Neutrophil (primary cell): ENCODE measurements around the gene OR2T33.
"Not testable (repeated sequence)": the region's sequence is repeated elsewhere in the genome, so short reads cannot be mapped to it uniquely, and the experiment has no call there.

Source experiments
- H3K27ac ChIP-seq: fragments of 200-600 bp; sonication (generic); 2 replicates; pipeline ENCODE4 v1.5.1; 2016; ENCODE audit warnings: mild to moderate bottlenecking, moderate library complexity
- H3K27me3 ChIP-seq: fragments of 200-600 bp; sonication (generic); 2 replicates; pipeline ENCODE4 v1.6.0; 2016; ENCODE audit warnings: mild to moderate bottlenecking
- H3K36me3 ChIP-seq: fragments of 200-600 bp; sonication (generic); 2 replicates; pipeline ENCODE4 v1.5.1; 2017
- H3K4me1 ChIP-seq, 2 experiments: fragments of 200-600 bp in 1 of 2; sonication (generic) in 1 of 2; 1 replicate in 1 of 2; 2 replicates in 1 of 2; pipeline versions ENCODE4 v1.5.1 to v1.6.1; 2013 to 2016; ENCODE audit warnings: low read depth in 1 of 2, low read length in 1 of 2, mild to moderate bottlenecking in 1 of 2, moderate library complexity in 1 of 2; ENCODE audit not compliant: control insufficient read depth in 1 of 2, insufficient read depth in 1 of 2
- H3K4me3 ChIP-seq, 2 experiments: fragments of 200-600 bp in 1 of 2; sonication (generic) in 1 of 2; 1 replicate in 1 of 2; 2 replicates in 1 of 2; pipeline ENCODE4 v1.5.1; 2013 to 2016; ENCODE audit warnings: low read depth in 1 of 2, low read length in 1 of 2, mild to moderate bottlenecking in 1 of 2, moderate library complexity in 1 of 2
- H3K9me3 ChIP-seq: fragments of 200-600 bp; sonication (generic); 2 replicates; pipeline ENCODE4 v1.5.1; 2016
- TF ChIP-seq, protein P1 (sequence below): fragments of 200-600 bp; sonication (generic); IDR thresholded peaks from 2 replicates; pipeline ENCODE4 v1.5.1; 2016; ENCODE audit warnings: antibody characterized with exemption

Gene OR2T33, protein sequence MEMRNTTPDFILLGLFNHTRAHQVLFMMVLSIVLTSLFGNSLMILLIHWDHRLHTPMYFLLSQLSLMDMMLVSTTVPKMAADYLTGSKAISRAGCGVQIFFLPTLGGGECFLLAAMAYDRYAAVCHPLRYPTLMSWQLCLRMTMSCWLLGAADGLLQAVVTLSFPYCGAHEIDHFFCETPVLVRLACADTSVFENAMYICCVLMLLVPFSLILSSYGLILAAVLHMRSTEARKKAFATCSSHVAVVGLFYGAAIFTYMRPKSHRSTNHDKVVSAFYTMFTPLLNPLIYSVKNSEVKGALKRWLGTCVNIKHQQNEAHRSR

DNA sequence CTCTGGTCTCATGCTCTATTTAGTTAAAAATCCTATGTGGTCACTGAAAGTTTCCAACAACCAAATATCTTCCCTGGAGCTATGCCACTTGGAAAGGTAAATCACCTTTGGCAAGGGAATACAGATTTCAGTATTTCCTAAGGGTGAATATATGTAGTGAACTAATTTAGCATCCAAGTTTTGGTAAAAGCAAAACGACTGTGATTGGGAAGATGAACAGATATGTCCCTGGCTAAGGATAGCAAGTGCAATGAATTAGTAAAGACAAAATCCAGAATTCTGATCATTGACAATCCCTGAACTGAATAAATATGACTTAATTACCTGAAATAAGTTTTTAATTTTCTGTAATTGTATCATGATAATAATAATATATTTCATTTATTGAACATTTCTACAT, at the start of gene OR2T33:
Gene OR2T33, minus strand, starts transcription at position 101 of the 400 bp plus-strand sequence. CDS start 4,162 bp downstream, outside the sequence.
- H3K9me3 ChIP-seq = no peaks in the 10 kb centered on the region
- no peaks in the 10 kb centered on the region for H3K27me3 ChIP-seq

GRCh38 chr1:248324468-248324867, 46.7 kb upstream of the OR2T33 start, which contains the start of gene OR2M7:
TSS of gene OR2M7 (minus strand) at chr1:248324568. CDS start at chr1:248324568, 0 bp downstream.
- Histone ChIP-seq H3K4me1 (no peaks in the 10 kb centered on the region), H3K4me3 (no peak within 1 kb of the TSS), H3K27me3 (no peaks in the 10 kb centered on the region), H3K9me3 (no peaks in the 10 kb centered on the region), H3K27ac (no peak within 1 kb of the TSS), H3K36me3 (no peaks in the 10 kb centered on the region)
- TF ChIP-seq, protein P1, sequence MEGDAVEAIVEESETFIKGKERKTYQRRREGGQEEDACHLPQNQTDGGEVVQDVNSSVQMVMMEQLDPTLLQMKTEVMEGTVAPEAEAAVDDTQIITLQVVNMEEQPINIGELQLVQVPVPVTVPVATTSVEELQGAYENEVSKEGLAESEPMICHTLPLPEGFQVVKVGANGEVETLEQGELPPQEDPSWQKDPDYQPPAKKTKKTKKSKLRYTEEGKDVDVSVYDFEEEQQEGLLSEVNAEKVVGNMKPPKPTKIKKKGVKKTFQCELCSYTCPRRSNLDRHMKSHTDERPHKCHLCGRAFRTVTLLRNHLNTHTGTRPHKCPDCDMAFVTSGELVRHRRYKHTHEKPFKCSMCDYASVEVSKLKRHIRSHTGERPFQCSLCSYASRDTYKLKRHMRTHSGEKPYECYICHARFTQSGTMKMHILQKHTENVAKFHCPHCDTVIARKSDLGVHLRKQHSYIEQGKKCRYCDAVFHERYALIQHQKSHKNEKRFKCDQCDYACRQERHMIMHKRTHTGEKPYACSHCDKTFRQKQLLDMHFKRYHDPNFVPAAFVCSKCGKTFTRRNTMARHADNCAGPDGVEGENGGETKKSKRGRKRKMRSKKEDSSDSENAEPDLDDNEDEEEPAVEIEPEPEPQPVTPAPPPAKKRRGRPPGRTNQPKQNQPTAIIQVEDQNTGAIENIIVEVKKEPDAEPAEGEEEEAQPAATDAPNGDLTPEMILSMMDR = no peak

More for the DNA sequence above, at the start of gene OR2T33:
- Histone ChIP-seq H3K4me1 (no peaks in the 10 kb centered on the region), H3K27ac (no peak within 1 kb of the TSS), H3K36me3 (no peaks in the 10 kb centered on the region), H3K4me3 (no peak within 1 kb of the TSS)
- TF ChIP-seq, protein P1 = no peak

DNA sequence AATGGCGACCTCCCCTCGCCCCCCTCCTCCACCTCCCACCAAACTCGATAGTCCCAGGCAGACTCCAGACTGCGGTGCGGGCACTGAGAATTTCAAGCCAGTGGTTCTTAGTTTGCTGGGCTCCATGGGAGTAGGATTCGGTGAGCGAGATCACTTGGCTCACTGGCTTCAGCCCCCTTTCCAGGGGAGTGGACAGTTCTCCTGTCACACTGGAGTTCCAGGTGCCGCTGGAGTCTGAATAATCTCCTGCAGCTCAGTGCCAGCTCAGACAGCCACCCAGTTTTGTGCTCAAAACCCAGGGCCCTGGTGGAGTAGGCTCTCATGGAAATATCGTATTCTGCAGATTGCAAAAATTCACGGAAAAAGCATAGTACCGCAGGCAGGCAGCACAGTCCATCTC, 39.0 kb upstream of the OR2T33 start:
- TF ChIP-seq, protein P1 = no peak
- no peak overlapping the region for H3K4me3 ChIP-seq
- peaks cover 3% of the 10 kb centered on the region for H3K9me3 ChIP-seq
- H3K36me3 ChIP-seq = no peaks in the 10 kb centered on the region
- H3K27ac ChIP-seq = no peak overlapping the region
- H3K27me3 ChIP-seq = no peaks in the 10 kb centered on the region
- no peaks in the 10 kb centered on the region for H3K4me1 ChIP-seq

DNA sequence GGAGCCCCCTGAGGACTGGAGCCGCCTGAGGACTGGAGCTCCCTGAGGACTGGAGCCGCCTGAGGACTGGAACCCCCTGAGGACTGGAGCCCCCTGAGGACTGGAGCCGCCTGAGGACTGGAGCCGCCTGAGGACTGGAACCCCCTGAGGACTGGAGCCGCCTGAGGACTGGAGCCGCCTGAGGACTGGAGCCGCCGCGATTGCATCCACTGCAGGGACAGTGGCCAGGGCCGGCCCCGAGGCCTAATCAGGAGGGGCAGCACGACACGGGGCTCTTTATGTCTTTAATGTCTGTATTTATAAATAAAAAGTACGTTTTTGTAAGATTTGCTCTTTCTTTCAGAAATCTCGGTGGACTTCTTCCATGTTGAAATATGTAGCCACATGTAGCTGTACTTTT, 29.0 kb upstream of the OR2T33 start:
- not testable (repeated sequence) for H3K4me3 ChIP-seq, H3K4me1 ChIP-seq, H3K27me3 ChIP-seq, H3K36me3 ChIP-seq, H3K27ac ChIP-seq, H3K9me3 ChIP-seq

- H3K9me3 ChIP-seq = no peaks in the 10 kb centered on the region
- H3K4me3 ChIP-seq = no peak overlapping the region
- H3K27me3 ChIP-seq = no peaks in the 10 kb centered on the region
- TF ChIP-seq, protein P1 = no peak
- H3K27ac ChIP-seq = no peak overlapping the region
- no peaks in the 10 kb centered on the region for H3K4me1 ChIP-seq
- H3K36me3 ChIP-seq = no peaks in the 10 kb centered on the region
Measured at GRCh38 chr1:248306103-248306502, 28.3 kb upstream of the OR2T33 start.

DNA sequence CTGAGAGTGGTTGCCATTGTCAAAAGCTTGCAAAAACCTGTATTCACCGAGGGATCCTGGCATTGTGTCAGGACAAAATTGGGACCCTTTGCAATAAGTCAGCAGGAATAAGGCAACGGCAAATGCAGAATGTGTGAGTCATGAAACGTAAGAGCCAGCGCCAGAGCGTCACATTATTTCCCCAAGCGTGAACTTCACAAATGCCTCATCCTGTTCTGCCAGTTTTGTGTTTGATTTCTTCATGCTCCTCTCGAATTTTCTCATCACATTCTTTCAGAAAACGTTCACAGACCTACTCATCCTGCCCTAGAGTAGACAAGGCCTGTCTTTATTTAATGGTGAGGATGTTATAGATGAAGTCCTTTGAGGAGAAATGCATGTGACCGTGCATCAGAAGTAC, 27.9 kb upstream of the OR2T33 start:
- H3K27ac ChIP-seq, H3K4me3 ChIP-seq, H3K27me3 ChIP-seq, H3K9me3 ChIP-seq, H3K4me1 ChIP-seq, H3K36me3 ChIP-seq: not testable (repeated sequence)
